GM23248 (cell line): ENCODE data around the gene APRT.

Experiments used
- EZH2 ChIP-seq: fragments of 200-600 bp; sonication (generic); IDR thresholded peaks from 2 replicates; pipeline ENCODE4 v1.6.1; 2018; ENCODE audit warnings: antibody characterized with exemption, mild to moderate bottlenecking; ENCODE audit not compliant: insufficient read depth, poor library complexity, severe bottlenecking
- EZH2phosphoT487 ChIP-seq: fragments of 200-600 bp; sonication (generic); IDR thresholded peaks from 2 replicates; pipeline ENCODE4 v1.6.1; 2018; ENCODE audit warnings: antibody characterized with exemption, moderate library complexity, mild to moderate bottlenecking, low read depth; ENCODE audit not compliant: insufficient read depth

GRCh38 chr16:88847654-88848053, 35.9 kb upstream of the APRT start:
- TF ChIP-seq EZH2 (no peak), EZH2phosphoT487 (no peak)
